ENCODE measurements around the gene CRB1. TPM values are rescaled to one million over a fixed set of nuclear protein-coding genes. Genes with fewer than 3 reads are reported as not detected.
A peak's percentile ranks its signal among the peaks of the same experiment; 100 is the strongest.

Gene CRB1
- total RNA-seq, 1 experiment from 2014 or later, result 0.06 TPM

DNA sequence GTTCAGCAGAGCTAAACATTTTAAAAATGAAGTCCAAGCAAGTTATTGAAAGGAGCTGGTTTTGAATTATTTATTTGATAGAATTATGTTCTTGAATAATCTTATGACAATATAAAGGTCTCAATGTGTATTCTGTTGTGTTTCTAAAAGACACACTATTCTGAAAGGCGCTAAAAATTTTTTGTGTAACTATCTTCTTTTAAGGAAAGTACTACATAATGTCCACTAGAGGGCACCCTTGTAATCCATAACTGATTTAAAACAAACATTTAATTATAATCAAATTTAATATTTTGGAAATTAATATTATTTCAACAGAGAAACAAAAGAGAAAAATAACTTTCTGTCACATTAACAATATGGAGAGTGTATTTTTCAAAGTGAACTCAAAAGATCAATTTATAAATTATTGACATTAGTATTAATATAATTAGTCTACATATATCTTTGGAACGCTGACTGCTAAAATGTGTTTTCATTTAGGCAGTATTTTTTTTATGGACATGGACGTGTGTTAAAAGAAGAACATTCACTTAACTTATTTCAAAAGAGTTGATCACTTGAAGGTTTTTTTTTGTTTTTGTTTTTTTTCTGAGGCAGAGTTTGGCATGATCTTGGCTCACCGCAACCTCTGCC lies 258.8 kb downstream of the CRB1 start:
- peak; percentile 19 for DNase-seq (ENCODE audit: low read depth)

Other genes starting within 250 kb of the CRB1 start
- gene F13B, start 201.0 kb upstream of the CRB1 start, total RNA-seq (2014; rRNA removed), result not detected in 2 replicates
- 70.1 and 76.5 TPM in 2 replicates for gene ASPM, start 121.6 kb upstream of the CRB1 start, total RNA-seq (2014; rRNA removed)
- 15.2 and 16.4 TPM in 2 replicates for gene ZBTB41, start 67.0 kb upstream of the CRB1 start, total RNA-seq (2014; rRNA removed)

Data from LHCN-M2 (cell line).